Erythroblast (primary cell): ENCODE data around the gene LYPD6B.

Experiments
- GATA1 ChIP-seq: IDR thresholded peaks from 2 replicates; pipeline ENCODE4 v1.6.1; 2011; ENCODE audit warnings: low read depth, mild to moderate bottlenecking, control low read depth, low read length, moderate library complexity
- POLR2A ChIP-seq: IDR thresholded peaks from 2 replicates; pipeline ENCODE4 v1.6.1; 2011; ENCODE audit warnings: mild to moderate bottlenecking, low read length

GRCh38 chr2:149104221-149104620 lies 65.7 kb downstream of the LYPD6B start:
- TF ChIP-seq POLR2A: no peak
- no peak for TF ChIP-seq GATA1
